OCI-LY3 (cell line): ENCODE data around the gene COG5.

Experiments used
- H2AFZ ChIP-seq: fragments of 200-600, 300-600 bp; shearing (Covaris generic); 2 replicates; pipeline ENCODE4 v1.6.0; 2014; ENCODE audit warnings: antibody characterized with exemption, low read depth, low read length
- H3K27ac ChIP-seq: fragments of 200-600, 300-600 bp; sonication (generic); 2 replicates; pipeline ENCODE4 v1.5.1; 2014; ENCODE audit warnings: mild to moderate bottlenecking, low read length, moderate library complexity, mixed read lengths
- H3K27me3 ChIP-seq: fragments of 200-600, 300-600 bp; sonication (generic); 2 replicates; pipeline ENCODE4 v1.6.1; 2014; ENCODE audit warnings: low read depth, low read length, mixed read lengths
- H3K36me3 ChIP-seq: fragments of 200-600, 300-600 bp; sonication (generic); replicated peaks from 2 replicates; pipeline ENCODE3; 2014; ENCODE audit warnings: low read depth, low read length, mixed read lengths
- H3K4me1 ChIP-seq: fragments of 300-600, 200-600 bp; sonication (generic); 2 replicates; pipeline ENCODE4 v1.6.1; 2014; ENCODE audit warnings: low read length, mixed read lengths
- H3K4me2 ChIP-seq: fragments of 200-600, 300-600 bp; sonication (generic); 2 replicates; pipeline ENCODE4 v1.6.1; 2014; ENCODE audit warnings: low read length, mixed read lengths
- H3K4me3 ChIP-seq: fragments of 300-600, 200-600 bp; sonication (generic); 2 replicates; pipeline ENCODE4 v1.5.1; 2014; ENCODE audit warnings: antibody characterized with exemption, mild to moderate bottlenecking, low read length, moderate library complexity
- H3K79me2 ChIP-seq: fragments of 300-600, 200-600 bp; shearing (Covaris generic); 2 replicates; pipeline ENCODE4 v1.6.1; 2014; ENCODE audit warnings: mild to moderate bottlenecking, low read length, mixed read lengths
- H3K9ac ChIP-seq: fragments of 300-600, 200-600 bp; shearing (Covaris generic); 2 replicates; pipeline ENCODE4 v1.6.0; 2014; ENCODE audit warnings: mild to moderate bottlenecking, low read length, moderate library complexity
- H3K9me3 ChIP-seq: fragments of 200-600, 300-600 bp; shearing (Covaris generic); 2 replicates; pipeline ENCODE4 v1.6.1; 2014; ENCODE audit warnings: low read length, mixed read lengths; ENCODE audit not compliant: insufficient read depth
- H4K20me1 ChIP-seq: fragments of 200-600, 300-600 bp; sonication (generic); 2 replicates; pipeline ENCODE4 v1.6.1; 2016; ENCODE audit warnings: low read length, mixed read lengths; ENCODE audit not compliant: insufficient read depth
- CTCF ChIP-seq: fragments of 200-600, 300-600 bp; sonication (generic); IDR thresholded peaks from 2 replicates; pipeline ENCODE4 v1.5.1; 2014; ENCODE audit warnings: antibody characterized with exemption, low read length, low read depth
- EZH2phosphoT487 ChIP-seq: fragments of 200-600 bp; shearing (Covaris generic); IDR thresholded peaks from 2 replicates; pipeline ENCODE4 v1.6.1; 2018; ENCODE audit warnings: antibody characterized with exemption, mixed run types, low read depth

Gene COG5

GRCh38 chr7:107430057-107430456, 133.7 kb downstream of the COG5 start:
- Histone ChIP-seq H3K4me3 (no peak overlapping the region), H4K20me1 (no peaks in the 10 kb centered on the region), H3K4me1 (peaks cover 7% of the 10 kb centered on the region), H3K27ac (no peak overlapping the region), H3K79me2 (no peaks in the 10 kb centered on the region), H3K9ac (no peak overlapping the region), H3K4me2 (no peak overlapping the region), H3K9me3 (0 out of 2 replicates have a peak, but pooled peaks cover 8% of the 10 kb centered on the region), H3K27me3 (no peaks in the 10 kb centered on the region), H3K36me3 (peaks cover 6% of the 10 kb centered on the region), H2AFZ (no peak overlapping the region)
- TF ChIP-seq EZH2phosphoT487 (no peak), CTCF (no peak)

DNA sequence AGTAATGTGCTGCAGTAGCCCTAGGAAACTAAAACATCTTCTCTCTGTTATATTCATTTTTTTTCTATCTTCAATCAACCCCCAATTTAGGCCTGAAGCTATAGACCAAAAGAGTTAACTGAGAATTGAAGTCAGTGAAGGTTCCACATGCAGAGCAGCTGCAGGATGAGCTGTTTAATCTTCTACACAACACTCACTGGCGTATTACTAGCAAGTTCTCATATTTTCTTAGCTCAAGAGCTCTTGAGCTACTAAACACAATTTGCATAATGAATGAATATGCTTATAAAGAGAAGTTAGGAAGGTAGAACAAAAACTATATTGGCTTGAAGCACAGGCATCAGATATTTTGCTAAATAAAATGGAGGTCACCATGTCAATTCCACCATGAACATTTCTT, 135.1 kb downstream of the COG5 start:
- H3K4me3 ChIP-seq: no peak overlapping the region

GRCh38 chr7:107427462-107427861, 136.3 kb downstream of the COG5 start:
- H2AFZ ChIP-seq: no peak overlapping the region
- no peak overlapping the region for H3K9ac ChIP-seq
- 0 out of 2 replicates have a peak, but pooled peaks cover 8% of the 10 kb centered on the region for H3K9me3 ChIP-seq
- H3K79me2 ChIP-seq: no peaks in the 10 kb centered on the region
- H3K4me2 ChIP-seq: no peak overlapping the region
- H3K36me3 ChIP-seq: peaks cover 6% of the 10 kb centered on the region
- peaks cover 7% of the 10 kb centered on the region for H3K4me1 ChIP-seq
- no peak overlapping the region for H3K27ac ChIP-seq
- H3K4me3 ChIP-seq: no peak overlapping the region
- no peaks in the 10 kb centered on the region for H3K27me3 ChIP-seq
- H4K20me1 ChIP-seq: no peaks in the 10 kb centered on the region
- TF ChIP-seq CTCF (no peak), EZH2phosphoT487 (no peak)

More for the DNA sequence above, 135.1 kb downstream of the COG5 start:
- no peak overlapping the region for H3K4me2 ChIP-seq
- H3K9me3 ChIP-seq: 0 out of 2 replicates have a peak, but pooled peaks cover 8% of the 10 kb centered on the region
- no peaks in the 10 kb centered on the region for H3K27me3 ChIP-seq
- H3K79me2 ChIP-seq: no peaks in the 10 kb centered on the region
- H3K4me1 ChIP-seq: peaks cover 7% of the 10 kb centered on the region
- no peak for TF ChIP-seq EZH2phosphoT487
- TF ChIP-seq CTCF: no peak
- H4K20me1 ChIP-seq: no peaks in the 10 kb centered on the region
- H3K36me3 ChIP-seq: peaks cover 6% of the 10 kb centered on the region
- H3K27ac ChIP-seq: no peak overlapping the region
- no peak overlapping the region for H2AFZ ChIP-seq
- H3K9ac ChIP-seq: no peak overlapping the region

DNA sequence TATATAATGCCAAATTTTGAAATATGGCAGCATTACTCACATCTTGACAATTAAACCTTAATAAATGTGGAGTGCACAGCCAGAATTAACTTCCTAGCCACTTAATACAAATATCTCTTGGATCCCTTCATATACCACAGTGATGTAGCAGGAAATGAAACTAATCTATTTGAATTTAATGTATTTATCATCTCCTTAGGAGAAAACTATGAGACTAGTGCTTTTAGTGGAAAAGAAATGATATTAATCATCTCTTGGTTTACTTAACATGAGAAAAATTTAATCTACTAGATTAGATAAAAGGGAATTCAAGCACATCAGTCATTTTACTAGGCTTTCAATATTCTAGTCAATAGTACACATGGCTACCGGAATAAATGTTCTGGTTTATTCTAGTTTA, 149.5 kb downstream of the COG5 start:
- Histone ChIP-seq H3K9ac (no peak overlapping the region), H4K20me1 (no peaks in the 10 kb centered on the region), H3K4me2 (no peak overlapping the region), H3K27ac (no peak overlapping the region), H3K27me3 (no peaks in the 10 kb centered on the region), H3K79me2 (no peaks in the 10 kb centered on the region), H2AFZ (no peak overlapping the region), H3K9me3 (no peaks in the 10 kb centered on the region), H3K4me3 (no peak overlapping the region), H3K4me1 (no peaks in the 10 kb centered on the region), H3K36me3 (no peaks in the 10 kb centered on the region)
- TF ChIP-seq EZH2phosphoT487 (no peak), CTCF (no peak)
